ENCODE results near the gene TRIM52. TPM values are rescaled to one million over a fixed set of nuclear protein-coding genes. Genes with fewer than 3 reads are reported as not detected.

TRIM52 gene
- total and polyA plus RNA-seq, 9 of the 15 experiments (the other 6 are each of a cell fraction or from before 2014, with no cell fraction given), result 3.3 to 21.9 (median 13.5) TPM

DNA sequence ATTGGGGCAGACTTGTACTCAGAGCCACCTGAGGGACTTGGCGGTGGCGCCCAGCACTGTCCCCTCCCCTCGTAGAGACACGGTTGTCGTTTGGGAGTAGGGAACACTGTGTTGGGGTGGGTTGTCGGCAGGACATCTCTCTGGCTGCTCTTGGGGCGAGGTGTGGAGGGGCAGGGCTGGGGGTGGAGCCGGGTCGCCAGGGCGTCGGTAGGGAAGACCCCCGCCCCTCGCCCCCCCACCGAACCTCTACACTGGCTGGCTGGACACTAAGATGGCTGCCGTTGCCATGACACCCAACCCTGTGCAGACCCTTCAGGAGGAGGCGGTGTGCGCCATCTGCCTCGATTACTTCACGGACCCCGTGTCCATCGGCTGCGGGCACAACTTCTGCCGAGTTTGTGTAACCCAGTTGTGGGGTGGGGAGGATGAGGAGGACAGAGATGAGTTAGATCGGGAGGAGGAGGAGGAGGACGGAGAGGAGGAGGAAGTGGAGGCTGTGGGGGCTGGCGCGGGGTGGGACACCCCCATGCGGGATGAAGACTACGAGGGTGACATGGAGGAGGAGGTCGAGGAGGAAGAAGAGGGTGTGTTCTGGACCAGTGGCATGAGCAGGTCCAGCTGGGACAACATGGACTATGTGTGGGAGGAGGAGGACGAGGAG is 37.1 kb downstream of the TRIM52 start (continued):
- TF ChIP-seq SPI1 (IDR thresholded peaks at IDR 0.05; ENCODE audit: borderline replicate concordance, low read depth, low read length) (peak; percentile 25; the same call in 1 of the 2 replicates), FOXK2 (conservative IDR thresholded peaks at IDR 0.05 in 1 of 2, IDR thresholded peaks at IDR 0.05 in 1 of 2; ENCODE audit: low read depth in 2 of 2) (no peak), HMBOX1 (IDR thresholded peaks at IDR 0.05) (no peak), RBM14 (IDR thresholded peaks at IDR 0.05; ENCODE audit: borderline replicate concordance, insufficient read depth, low read depth, low read length) (no peak), LCOR (CRISPR knock-in tag; IDR thresholded peaks at IDR 0.05) (no peak), ZKSCAN1 (IDR thresholded peaks at IDR 0.05; ENCODE audit: low read depth, low read length) (no peak), TOE1 (IDR thresholded peaks at IDR 0.05; ENCODE audit: borderline replicate concordance) (no peak; the same call in none of the 2 replicates), TOE1 (CRISPR knock-in tag; IDR thresholded peaks at IDR 0.05; ENCODE audit: borderline replicate concordance, low read depth) (no peak), RBM15 (IDR thresholded peaks at IDR 0.05; ENCODE audit: insufficient read depth, low read length) (no peak)
- TF ChIP-seq, protein P1, sequence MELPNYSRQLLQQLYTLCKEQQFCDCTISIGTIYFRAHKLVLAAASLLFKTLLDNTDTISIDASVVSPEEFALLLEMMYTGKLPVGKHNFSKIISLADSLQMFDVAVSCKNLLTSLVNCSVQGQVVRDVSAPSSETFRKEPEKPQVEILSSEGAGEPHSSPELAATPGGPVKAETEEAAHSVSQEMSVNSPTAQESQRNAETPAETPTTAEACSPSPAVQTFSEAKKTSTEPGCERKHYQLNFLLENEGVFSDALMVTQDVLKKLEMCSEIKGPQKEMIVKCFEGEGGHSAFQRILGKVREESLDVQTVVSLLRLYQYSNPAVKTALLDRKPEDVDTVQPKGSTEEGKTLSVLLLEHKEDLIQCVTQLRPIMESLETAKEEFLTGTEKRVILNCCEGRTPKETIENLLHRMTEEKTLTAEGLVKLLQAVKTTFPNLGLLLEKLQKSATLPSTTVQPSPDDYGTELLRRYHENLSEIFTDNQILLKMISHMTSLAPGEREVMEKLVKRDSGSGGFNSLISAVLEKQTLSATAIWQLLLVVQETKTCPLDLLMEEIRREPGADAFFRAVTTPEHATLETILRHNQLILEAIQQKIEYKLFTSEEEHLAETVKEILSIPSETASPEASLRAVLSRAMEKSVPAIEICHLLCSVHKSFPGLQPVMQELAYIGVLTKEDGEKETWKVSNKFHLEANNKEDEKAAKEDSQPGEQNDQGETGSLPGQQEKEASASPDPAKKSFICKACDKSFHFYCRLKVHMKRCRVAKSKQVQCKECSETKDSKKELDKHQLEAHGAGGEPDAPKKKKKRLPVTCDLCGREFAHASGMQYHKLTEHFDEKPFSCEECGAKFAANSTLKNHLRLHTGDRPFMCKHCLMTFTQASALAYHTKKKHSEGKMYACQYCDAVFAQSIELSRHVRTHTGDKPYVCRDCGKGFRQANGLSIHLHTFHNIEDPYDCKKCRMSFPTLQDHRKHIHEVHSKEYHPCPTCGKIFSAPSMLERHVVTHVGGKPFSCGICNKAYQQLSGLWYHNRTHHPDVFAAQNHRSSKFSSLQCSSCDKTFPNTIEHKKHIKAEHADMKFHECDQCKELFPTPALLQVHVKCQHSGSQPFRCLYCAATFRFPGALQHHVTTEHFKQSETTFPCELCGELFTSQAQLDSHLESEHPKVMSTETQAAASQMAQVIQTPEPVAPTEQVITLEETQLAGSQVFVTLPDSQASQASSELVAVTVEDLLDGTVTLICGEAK (IDR thresholded peaks at IDR 0.05), result no peak
- TF ChIP-seq, protein P1 (CRISPR knock-in tag; IDR thresholded peaks at IDR 0.05), result no peak
- TF ChIP-seq, protein P2, sequence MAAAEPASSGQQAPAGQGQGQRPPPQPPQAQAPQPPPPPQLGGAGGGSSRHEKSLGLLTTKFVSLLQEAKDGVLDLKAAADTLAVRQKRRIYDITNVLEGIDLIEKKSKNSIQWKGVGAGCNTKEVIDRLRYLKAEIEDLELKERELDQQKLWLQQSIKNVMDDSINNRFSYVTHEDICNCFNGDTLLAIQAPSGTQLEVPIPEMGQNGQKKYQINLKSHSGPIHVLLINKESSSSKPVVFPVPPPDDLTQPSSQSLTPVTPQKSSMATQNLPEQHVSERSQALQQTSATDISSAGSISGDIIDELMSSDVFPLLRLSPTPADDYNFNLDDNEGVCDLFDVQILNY (CRISPR knock-in tag; IDR thresholded peaks at IDR 0.05), result no peak
- TF ChIP-seq, protein P3, sequence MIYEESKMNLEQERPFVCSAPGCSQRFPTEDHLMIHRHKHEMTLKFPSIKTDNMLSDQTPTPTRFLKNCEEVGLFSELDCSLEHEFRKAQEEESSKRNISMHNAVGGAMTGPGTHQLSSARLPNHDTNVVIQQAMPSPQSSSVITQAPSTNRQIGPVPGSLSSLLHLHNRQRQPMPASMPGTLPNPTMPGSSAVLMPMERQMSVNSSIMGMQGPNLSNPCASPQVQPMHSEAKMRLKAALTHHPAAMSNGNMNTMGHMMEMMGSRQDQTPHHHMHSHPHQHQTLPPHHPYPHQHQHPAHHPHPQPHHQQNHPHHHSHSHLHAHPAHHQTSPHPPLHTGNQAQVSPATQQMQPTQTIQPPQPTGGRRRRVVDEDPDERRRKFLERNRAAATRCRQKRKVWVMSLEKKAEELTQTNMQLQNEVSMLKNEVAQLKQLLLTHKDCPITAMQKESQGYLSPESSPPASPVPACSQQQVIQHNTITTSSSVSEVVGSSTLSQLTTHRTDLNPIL (CRISPR knock-in tag; IDR thresholded peaks at IDR 0.05), result no peak
